GM18870 (cell line): Measurements from ENCODE around the gene CRISPLD2.

Source experiments
- ATAC-seq: cut with Tn5 transposase; IDR thresholded peaks from one replicate; pipeline ENCODE4 v1.9.1; 2021; ENCODE audit warnings: moderate library complexity; ENCODE audit not compliant: unreplicated experiment

The CRISPLD2 gene

GRCh38 chr16:84879569-84880487 lies 60.0 kb downstream of the CRISPLD2 start:
- no peak for ATAC-seq

GRCh38 chr16:84881702-84882521 lies 62.1 kb downstream of the CRISPLD2 start:
- ATAC-seq = no peak

GRCh38 chr16:84883301-84883700 lies 63.5 kb downstream of the CRISPLD2 start:
- no peak for ATAC-seq

GRCh38 chr16:84884246-84884595 lies 64.4 kb downstream of the CRISPLD2 start:
- ATAC-seq = no peak

GRCh38 chr16:84884596-84885341 lies 65.0 kb downstream of the CRISPLD2 start:
- ATAC-seq = no peak

- ATAC-seq = no peak
Observed at GRCh38 chr16:84885342-84885910, 65.6 kb downstream of the CRISPLD2 start.

GRCh38 chr16:84886497-84887090 lies 66.8 kb downstream of the CRISPLD2 start:
- no peak for ATAC-seq

- no peak for ATAC-seq
Observed at GRCh38 chr16:84887207-84887606, 67.4 kb downstream of the CRISPLD2 start.

- ATAC-seq = no peak
Observed at GRCh38 chr16:84888450-84888849, 68.7 kb downstream of the CRISPLD2 start.

GRCh38 chr16:84889066-84889465 lies 69.3 kb downstream of the CRISPLD2 start:
- ATAC-seq = no peak

- ATAC-seq = no peak
Observed at GRCh38 chr16:84890427-84890826, 70.6 kb downstream of the CRISPLD2 start.

GRCh38 chr16:84891149-84891795 lies 71.5 kb downstream of the CRISPLD2 start:
- no peak for ATAC-seq

- ATAC-seq = no peak
Observed at GRCh38 chr16:84892097-84892496, 72.3 kb downstream of the CRISPLD2 start.

- no peak for ATAC-seq
Observed at GRCh38 chr16:84893467-84893848, 73.7 kb downstream of the CRISPLD2 start.

- ATAC-seq = peak; percentile 76
Observed at GRCh38 chr16:84893849-84894599, 74.2 kb downstream of the CRISPLD2 start.

- ATAC-seq = no peak
Observed at GRCh38 chr16:84895016-84895415, 75.2 kb downstream of the CRISPLD2 start.

- no peak for ATAC-seq
Observed at GRCh38 chr16:84896847-84897246, 77.1 kb downstream of the CRISPLD2 start.

GRCh38 chr16:84897911-84898377 lies 78.2 kb downstream of the CRISPLD2 start:
- no peak for ATAC-seq

- ATAC-seq = no peak
Observed at GRCh38 chr16:84898447-84898846, 78.7 kb downstream of the CRISPLD2 start.
